GM19463 (cell line): Measurements from ENCODE around the gene OSBPL5.

Experiments
- ATAC-seq: cut with Tn5 transposase; IDR thresholded peaks from one replicate; pipeline ENCODE4 v1.9.1; 2021; ENCODE audit warnings: mild to moderate bottlenecking, moderate library complexity; ENCODE audit not compliant: unreplicated experiment

OSBPL5 gene

DNA sequence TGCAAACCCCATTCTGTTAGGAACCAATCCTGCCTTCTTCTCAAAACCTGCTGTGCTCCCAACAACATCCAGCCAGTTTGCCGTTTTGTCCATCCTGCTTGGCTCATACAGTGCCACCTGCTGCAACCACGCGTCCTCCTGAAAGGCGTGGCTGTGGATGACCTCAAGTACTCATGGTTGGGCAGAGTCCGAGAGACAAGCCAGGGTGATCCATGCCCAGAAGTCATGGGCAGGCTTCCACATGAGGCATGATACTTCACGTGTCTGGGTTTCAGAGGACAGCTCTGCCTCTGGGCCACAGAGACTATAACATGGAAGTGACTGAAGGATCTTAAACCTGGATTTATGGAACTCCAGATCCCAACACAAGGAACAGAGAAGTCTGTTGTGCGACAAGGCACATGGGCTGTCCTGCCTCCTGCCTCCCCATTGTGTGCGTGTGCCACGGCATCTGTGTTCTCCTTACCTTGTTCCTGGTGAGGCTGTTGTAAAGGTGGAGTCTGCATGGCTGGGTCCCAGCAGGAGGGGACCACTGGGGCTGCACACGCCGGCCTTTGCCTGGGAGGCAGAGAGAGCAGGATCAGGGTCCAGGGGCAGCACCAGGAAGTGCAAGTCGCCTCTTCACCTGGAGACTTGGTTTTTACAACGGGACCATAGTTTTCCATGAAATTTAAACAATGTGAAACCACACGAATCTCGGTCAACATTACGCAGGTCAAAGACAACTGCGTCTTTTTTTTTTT is 123.2 kb downstream of the OSBPL5 start:
- ATAC-seq = no peak

DNA sequence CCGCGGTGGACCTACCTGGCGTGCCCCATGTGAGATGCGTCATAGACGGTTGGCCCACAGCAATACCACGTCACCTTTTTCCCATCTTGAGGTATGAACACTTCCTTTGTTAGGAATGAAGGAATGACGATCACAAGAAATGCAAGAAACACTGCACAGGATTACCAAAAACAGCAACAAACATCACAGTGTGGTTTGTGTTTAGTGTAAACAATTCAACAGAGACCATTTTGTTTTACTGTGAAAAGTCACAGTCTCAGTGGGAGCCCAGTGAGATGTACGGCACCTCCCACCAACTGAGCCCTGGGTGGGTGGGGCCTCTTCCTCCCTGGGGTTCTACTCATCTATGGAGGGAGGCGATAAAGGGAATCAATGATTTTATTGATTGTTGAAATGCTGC is 124.2 kb downstream of the OSBPL5 start:
- no peak for ATAC-seq

DNA sequence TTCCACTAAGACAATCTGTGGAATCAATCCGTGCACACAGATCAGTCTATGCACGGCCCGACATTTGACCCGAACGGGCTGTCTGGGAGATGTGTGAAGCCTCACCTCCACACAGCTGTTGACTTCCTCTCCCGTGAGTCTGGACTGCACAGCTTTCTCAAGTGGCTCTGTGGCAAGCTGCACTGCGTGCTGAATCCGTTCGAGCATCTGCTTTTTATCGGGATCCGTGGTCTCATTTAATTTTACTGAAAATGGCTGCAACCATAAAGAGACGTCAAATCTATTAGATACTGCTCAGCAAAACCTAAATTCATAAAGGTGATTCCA is 127.2 kb downstream of the OSBPL5 start:
- ATAC-seq = no peak
